Activated CD4-positive, alpha-beta T cell treated with anti-CD3 and anti-CD28 coated beads, Interleukin-2, amount 50 U/mL, for 48 hours (primary cell): ENCODE results near the gene LIG1.
A peak's percentile ranks its signal among the peaks of the same experiment; 100 is the strongest.
"Not testable (repeated sequence)": the region's sequence is repeated elsewhere in the genome, so short reads cannot be mapped to it uniquely, and the experiment has no call there.

ENCODE experiments used
- DNase-seq, 2 experiments: peaks; one replicate each; pipeline ENCODE4 v3.0.0-alpha.2; 2020

Gene LIG1

DNA sequence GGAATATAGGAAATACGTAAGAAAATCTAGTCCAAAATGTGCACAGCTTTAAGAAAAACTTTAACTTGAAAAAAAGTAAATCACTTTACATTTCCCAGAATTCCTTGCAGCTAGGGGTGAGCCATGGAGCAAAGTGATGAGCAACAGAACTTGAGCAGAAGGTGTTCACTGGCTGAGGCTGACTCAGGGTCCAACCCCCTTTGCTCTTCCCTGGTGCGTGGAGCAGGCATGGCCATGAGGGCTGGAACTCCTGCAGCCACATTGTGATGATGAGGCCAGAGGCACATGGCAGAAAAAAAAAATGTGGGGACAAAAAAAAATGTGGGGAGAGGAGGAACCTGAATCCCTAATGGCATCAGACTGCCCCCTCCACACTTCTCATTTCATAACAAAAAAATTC is 49.6 kb downstream of the LIG1 start:
- DNase-seq: no peak

DNA sequence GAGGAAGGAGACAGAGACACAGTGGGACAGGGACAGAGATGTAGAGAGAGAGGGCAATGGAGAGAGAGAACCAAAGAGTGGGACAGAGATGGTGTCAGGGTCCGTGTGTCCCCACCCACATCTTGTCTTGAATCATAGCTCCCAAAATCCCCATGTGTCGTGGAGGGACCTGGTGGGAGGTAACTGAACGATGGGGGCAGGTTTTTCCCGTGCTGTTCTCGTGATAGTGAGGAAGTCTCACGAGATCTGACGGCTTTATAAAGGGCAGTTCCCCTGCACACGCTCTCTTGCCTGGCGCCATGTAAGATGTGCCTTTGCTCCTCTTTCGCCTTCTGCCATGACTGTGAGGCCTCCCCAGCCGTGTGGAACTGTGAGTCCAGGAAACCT is 52.0 kb downstream of the LIG1 start:
- DNase-seq: no peak

DNA sequence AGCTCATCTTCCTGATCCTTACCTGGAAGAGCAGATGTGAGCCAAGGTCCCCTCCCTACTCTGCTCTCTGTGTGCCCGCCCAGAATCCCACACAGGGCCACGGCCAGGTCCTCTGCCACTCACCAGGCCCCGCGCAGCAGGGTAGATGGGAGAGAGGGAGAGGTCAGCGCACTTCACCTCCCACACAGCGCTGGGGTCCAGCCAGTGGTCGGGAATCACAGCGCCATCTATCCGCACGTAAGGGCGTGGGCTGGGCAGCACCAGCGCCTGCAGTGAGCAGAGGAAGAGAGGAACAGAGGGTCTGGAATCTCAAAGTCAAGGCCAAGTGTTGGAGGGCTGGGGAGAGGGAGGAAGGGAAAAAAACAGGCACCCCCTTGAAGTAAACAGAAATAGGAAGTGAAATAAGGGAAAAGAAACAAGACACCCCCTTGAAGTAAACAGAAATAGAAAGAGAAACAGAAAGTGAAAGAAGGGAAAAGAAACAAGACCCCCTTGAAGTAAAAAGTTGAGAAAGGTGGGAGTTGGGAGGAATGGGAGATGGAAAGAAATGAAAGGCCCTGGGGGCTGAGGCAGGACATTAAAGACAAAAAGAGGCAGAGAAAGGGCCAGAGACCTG is 52.5 kb downstream of the LIG1 start:
- DNase-seq: no peak

DNA sequence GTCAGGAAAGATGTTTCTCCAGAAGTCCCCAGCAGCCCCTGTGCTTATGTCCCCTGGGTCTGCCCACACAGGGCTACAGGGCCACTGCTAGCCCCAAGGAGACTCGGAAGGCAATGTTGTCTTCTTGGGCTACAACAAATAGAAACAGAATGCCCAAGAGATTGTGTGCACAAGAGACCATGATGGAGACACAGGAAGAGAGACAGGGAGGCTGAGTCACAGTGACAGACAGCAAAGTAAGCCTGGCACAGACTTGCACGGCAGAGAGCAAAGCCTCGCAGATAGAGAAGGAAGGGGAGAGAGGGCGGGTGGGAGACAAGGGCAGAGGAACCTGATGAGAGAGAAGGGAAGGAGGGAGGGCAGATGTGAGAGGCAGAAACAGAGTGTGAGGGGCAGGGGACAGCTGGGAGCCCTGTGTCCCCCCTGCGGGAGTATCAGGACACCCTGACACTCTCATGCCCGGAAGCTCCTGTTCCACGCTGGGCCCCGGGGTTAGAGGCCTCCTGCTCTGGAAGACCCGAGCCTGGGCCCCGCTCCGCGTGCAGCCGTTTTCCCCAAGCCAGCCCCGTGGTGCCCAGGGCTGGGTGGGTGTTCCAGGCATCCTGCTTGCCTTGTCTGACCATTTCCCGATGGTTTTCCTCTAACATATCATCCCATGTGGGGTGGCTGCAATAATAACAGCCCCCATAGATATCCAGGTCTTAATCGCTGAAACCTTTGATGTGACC is 56.8 kb downstream of the LIG1 start:
- no peak for DNase-seq

DNA sequence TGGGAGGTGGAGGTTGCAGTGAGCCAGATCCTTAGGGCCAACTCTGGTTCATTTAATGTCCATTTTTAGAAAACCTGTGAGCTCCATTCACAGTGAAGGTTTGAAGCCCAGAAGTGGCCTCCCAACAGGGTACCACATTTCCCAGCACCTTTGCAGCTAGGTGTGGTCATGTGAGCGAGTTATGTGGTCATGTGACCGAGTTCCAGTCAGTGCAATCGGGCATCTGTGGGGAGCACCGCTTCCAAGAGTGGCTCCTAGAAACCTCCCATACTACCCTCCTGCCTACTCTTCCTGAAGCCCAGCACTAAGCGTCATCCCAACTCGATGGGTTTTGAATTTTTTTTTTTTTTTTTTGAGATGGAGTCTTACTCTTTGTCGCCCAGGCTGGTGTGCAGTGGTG is 58.9 kb downstream of the LIG1 start:
- no peak for DNase-seq

DNA sequence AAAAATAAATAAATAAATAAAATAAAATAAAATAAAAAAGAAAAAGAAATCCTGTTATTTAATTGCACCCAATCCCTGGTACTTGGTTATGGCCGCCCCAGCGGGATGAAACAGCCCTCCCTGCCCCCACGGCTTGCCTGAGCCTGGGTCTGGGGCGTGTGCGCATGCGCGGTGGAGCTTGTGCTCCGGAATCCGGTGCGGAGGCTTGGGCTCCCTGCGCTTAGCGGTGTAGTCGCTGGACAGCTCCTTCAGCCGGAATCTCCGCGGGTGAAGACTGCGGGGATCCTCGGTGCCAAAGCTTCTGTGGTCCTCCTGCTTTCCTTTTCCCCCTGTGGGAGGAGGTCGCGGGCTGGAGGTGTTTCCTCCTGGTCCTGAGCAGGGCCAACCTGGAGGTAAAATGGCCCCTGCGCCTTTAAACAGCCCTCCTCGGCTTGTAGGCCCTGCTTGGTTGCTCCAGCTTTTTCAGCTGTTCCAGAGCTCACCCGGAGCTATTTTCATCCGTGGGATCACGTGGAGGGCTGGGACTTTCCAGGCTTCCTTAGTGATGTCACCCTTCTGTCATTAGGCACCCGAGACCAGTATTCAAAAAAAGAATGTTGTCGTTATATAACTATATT is 59.7 kb downstream of the LIG1 start, which contains the start of gene PLA2G4C:
PLA2G4C (minus strand) TSS at position 468 of the 617 bp plus-strand sequence. CDS start 4,288 bp downstream, outside the sequence.
- DNase-seq: peak; percentile 88 to 89

DNA sequence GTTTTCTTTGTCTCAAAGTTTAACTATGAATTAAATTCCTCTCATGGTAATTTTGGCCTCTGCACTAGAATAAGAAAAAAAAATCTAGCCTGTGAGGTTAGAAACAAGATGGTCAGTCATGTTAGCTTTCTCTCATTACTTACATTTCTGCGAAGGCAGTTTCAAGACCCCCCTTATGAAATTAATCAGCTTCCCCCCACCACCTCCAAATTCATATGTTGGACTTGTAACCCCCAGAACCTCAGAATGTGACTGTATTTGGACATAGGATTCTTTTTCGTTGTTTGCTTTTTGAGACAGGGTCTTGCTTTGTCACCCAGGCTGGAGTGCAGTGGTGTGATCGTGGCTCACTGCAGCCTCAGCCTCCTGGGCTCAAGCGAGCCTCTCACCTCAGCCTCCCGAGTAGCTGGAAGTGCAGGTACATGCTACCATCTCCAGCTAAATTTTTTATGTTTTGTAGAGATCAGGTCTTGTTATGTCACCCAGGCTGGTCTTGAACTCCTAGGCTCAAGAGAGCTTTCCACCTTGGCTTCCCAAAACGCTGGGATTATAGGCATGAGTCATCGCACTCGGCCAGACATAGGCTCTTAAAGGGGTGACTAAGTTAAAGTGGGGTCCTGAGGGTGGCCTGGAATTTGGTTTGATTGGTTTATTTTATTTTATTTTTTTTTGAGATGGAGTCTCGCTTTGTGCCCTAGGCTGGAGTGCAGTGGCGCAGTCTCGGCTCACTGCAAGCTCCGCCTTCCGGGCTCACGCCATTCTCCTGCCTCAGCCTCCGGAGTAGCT is 61.0 kb downstream of the LIG1 start:
- DNase-seq: no peak

DNA sequence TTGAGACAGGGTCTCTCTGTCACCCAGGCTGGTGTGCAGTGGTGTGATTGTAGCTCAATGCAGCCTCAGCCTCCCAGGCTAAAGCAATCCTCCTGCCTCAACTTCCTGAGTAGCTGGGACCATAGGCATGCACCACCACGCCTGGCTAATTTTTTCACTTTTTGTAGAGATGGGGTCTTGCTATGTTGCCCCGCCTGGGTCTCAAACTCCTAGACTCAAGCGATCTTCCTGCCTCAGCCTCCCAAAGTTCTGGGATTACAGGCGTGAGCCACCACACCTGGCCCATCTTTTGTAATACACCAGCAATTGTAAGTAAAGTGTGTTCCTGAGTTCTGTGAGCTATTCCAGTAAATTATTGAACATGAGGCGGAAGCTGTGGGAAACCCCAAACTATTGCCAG is 66.2 kb downstream of the LIG1 start:
- no peak for DNase-seq

DNA sequence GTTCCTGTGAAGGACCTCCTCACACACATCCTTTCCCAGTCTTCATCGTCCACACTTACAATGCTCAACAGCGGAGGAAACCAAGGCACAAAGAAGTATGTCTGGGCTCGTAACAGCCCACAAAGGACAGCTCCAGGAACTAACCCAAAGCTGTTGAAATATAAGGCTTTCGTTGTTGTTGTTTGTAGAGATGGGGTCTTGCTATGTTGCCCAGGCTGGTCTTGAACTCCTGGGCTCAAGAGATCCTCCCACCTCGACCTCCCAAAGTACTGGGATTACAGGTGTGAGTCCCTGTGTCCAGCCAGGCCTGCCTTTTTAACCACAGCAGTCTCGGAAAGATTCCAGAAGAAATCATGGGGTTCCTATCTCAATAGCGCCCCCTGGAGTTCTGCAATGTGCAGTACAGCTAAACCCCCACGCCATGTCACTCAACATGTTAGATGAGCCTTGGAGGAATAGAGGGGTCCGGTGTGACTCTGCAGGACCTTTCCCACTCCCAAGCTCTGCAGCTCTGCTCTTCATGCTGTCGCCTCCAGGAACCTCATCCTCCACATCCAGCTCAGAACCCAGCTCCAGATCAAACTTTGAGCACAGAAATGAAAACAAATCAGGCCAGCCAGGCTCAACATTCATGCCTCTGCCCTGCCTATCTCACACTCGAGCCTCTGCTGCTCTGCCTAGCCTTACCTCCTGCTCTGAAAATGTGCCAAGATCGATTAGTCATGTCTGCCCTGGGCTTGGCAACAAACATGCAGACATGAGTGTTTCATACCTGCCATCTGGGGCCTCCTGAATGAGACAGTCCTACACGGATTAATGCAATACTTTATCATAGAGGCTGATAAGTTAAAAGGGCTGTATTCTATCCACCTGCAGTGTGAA is 67.0 kb downstream of the LIG1 start:
- DNase-seq: peak in 1 of 2 experiments; percentile 47

DNA sequence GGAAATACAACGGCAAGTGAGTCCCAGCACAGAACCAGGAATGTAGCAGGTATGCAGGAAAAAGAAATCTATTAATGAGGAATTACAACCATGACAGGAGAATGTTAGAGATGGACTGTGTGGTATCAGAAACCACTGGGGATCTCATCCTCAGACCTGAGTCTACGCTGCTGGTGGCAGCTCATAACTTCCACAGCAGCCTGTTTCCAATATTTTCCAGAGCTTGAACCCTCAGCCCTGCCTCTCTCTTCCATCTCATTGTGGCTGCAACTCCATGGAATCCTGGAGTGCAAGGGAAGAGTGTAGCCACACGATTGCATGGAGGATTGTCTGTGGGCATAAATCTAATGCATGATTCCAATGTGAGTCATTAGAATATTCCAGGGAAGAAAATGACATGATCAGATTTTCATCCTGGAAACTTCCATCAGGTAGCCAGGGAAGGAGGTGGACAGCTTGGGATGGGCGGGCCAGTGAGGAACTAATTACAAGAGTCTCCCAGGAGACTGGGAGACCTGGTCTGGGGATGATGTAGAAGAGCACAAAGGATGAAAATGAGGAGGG is 74.5 kb downstream of the LIG1 start:
- no peak for DNase-seq

DNA sequence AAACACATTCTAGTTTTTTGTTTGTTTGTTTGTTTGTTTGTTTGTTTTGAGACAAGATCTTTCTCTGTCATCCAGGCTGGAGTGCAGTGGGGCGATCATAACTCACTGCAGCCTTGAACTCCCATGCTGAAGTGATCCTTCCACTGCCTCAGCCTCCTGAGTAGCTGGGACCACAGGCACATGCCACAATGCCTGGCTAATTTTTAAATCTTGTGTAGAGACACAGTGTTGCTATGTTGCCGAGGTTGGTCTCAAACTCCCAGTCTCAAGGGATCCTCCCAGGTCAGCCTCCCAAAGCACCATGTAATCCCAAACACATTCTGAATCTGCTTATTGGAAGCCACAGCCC is 75.3 kb downstream of the LIG1 start:
- DNase-seq: no peak

DNA sequence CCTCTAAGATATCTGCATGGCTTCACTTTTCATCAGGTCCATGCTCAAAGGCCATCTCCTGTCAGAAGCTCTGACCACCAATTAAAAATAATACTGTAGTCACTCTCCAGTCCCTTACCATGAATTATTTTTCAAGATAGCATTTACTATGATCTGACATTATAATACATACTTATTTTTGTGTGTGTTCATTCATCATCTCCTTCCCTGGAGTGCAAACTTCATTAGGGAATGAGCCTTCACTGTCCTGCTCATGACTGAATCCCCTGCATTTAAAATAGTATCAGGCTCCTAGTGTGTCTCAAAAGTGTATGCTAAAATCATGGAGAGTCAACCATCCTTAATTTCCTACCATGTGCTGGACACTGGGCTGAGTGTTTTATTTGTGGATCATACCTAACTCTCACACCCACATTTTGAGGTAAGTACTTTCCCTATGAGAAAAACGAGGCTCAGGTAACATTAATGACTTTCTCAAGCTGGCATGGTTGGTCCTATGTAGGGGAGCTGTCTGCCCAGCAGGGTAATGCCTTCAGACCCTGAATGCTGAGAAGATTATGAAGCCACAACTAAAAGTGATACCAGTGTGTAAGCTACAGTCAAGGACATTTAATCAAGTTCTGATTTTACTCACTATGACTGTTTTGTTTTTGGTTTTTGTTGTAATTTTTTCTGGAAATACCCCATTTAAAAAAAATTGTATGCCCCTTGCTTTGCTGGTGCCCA is 75.9 kb downstream of the LIG1 start:
- no peak for DNase-seq

DNA sequence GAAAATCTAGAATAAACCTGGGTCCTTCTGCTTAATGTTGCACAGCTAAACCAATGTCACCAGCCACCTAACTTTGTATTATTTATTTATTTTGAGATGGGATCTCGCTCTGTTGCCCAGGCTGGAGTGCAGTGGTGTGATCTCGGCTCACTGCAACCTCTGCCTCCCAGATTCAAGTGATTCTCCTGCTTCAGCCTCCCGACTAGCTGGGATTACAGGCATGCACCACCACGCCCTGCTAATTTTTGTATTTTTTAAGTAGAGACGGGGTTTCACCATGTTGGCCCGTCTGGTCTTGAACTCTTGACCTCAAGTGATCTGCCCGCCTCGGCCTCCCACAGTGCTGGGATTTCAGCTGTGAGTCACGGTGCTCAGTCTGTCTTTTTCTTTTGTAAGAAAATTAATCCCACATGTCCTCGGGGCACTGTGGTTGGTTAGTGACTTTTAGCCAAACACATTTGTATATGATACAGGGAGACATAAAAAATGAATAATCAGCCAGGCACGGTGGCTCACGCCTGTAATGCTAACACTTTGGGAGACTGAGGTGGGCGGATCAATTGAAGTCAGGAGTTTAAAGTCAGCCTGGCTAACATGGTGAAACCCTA is 78.9 kb downstream of the LIG1 start:
- not testable (repeated sequence) for DNase-seq

DNA sequence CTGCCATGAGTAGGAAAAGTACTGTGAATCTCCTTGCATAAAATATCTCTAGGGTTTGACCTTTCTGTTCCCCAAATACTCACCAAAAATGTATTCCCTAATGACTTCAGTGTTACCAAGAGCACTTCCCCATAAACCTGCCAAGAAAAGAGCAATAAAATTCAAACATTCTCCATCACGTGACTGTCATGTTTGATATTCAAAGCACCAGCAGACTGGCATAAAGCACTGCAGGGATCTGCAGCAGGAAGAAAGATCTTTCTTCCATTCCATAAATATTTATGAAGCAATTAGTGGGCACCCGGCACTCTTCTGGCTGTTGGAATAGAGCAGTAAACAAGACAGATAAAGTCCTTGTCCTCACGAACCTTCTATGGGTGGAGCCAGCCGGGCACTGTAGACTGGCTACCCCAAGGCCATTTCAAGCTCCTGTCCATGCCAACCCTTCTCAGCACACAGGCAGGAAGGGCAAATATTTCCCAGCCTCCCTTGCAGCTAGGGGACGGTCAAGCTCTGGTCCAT is 79.8 kb downstream of the LIG1 start:
- DNase-seq: no peak

DNA sequence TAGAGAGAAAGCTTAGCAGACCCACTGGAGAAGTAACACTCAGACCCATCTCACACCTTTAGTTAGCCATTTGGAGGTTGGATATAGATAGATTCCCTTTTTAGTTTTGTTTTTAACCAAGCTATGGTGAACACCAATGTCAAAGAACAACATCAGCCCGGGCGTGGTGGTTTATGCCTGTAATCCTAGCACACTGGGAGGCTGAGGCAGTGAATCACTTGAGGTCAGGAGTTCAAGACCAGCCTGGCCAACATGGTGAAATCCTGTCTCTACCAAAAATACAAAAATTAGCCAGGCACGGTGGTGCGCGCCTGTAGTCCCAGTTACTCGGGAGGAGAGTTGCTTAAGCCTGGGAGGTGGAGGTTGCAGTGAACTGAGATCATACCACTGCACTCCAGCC is 81.2 kb downstream of the LIG1 start:
- not testable (repeated sequence) for DNase-seq

DNA sequence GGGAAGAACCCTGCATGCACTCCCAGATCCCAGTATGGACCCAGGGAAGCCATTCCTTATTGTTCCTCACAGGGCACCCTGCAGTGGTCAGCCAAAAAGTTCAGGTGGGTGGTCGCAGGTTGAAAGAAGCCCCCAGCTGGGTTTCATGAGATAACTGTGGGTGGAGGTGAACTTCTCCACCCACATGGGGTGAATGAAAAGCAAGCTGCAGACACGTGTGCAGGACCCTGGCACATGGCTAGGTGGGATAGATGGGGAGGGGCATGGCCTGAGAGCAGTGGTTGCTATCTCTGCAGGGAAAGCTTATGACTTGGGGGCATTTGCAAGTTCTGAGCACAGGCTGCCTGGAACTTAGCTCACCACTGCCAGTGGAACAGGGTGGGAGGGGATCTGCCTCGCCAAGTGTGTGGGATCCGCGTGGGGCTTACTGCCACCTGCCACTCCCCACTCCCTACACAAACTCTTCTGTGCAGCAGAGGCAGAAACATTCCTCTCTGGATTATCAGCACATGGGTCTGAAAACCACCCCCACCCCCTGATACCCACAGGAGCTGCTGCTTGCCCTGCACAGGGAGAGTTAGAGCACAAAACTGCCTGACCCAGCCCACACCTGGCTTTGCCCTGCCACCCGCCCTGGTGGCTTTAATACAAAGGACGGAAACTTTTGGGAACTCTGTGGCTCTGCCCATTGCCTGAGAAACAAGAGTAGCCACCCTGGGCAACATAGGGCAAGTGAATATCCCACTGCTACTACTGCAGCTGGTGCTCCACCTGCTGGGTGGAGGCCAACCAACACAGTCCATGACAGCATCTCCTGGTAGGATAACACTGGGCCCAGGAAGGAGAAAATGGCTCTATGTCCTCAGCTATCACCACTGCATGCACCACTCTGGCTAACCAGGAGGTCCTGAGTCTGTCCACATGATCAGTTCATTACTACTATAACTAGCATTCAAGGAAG is 84.0 kb downstream of the LIG1 start:
- no peak for DNase-seq

DNA sequence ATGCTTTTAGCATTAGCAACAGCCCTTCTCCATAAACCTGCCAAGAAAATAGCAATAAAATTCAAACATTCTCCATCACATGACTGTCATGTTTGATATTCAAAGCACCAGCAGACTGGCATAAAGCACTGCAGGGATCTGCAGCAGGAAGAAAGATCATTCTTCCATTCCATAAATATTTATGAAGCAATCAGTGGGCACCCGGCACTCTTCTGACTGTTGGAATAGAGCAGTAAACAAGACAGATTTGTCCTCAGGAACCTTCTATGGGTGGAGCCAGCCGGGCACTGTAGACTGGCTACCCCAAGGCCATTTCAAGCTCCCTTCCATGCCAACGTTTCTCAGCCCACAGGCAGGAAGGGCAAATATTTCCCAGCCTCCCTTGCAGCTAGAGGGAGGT is 85.1 kb downstream of the LIG1 start:
- DNase-seq: no peak

DNA sequence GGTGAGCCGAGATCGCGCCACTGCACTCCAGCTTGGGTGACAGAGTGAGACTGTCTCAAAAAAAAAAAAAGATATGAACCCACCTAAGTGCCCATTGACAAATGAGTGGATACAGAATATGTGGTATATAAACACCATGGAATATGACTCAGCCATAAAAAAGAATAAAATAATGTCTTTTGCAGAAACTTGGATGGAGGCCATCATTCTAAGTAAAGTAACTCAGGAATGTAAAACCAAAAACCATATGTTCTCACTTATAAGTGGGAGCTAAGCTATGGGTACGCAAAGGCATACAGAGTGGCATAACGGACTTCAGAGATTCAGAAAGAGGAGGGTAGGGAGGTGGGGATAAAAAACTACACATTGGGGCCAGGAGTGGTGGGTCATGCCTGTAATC is 89.0 kb downstream of the LIG1 start:
- no peak for DNase-seq

DNA sequence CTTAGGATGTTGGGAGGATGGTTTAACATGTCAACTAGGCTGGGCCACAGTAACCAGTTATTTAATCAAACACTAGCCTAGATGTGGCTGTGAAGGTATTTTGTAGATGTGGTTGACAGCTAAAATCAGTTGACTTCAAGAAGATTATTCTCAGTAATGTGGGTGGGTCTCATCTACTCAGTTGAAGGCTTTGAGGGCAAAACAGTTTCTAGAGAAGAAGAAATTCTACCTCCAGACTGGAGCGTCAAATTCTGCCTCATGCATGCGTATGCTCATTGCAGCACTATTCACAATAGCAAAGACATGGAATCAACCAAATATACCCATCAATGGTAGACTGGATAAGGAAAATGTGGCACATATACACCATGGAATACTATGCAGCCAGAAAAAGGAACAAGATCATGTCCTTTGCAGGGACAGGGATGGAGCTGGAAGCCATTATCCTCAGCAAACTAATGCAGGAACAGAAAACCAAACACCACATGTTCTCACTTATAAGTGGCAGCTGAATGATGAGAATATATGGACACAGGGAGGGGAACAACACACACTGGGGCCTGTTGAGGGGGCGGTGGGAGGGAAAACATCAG is 99.9 kb downstream of the LIG1 start:
- DNase-seq: not testable (repeated sequence)
